Stimulated activated CD4-positive, alpha-beta T cell treated with anti-CD3 and anti-CD28 coated beads, Interleukin-1b, Interleukin-23, amount 100 ng/mL, for 1 hour (primary cell): ENCODE data around the gene CDR2L.
A peak's percentile ranks its signal among the peaks of the same experiment; 100 is the strongest.

Experiments used
- DNase-seq, 2 donors: peaks; one replicate each; pipeline ENCODE4 v3.0.0-alpha.2; 2020; ENCODE audit warnings: low read depth in 2 of 2

Gene CDR2L

GRCh38 chr17:74987418-74987908, at the start of gene CDR2L:
Gene CDR2L (plus strand): TSS chr17:74987632. CDS start chr17:74988044, 412 bp downstream.
- peak; percentile 79 to 90 for DNase-seq

- no peak for DNase-seq
These were observed 49.1 kb upstream of the CDR2L start for GRCh38 chr17:74938194-74938950.

GRCh38 chr17:74939534-74939933, 47.9 kb upstream of the CDR2L start:
- no peak for DNase-seq

GRCh38 chr17:74941128-74941725, 46.2 kb upstream of the CDR2L start:
- DNase-seq, result no peak

GRCh38 chr17:74943808-74944522, 43.5 kb upstream of the CDR2L start:
- DNase-seq, result no peak

- DNase-seq, result no peak
These were observed 41.9 kb upstream of the CDR2L start for GRCh38 chr17:74945543-74945942.

GRCh38 chr17:74946641-74947040, 40.8 kb upstream of the CDR2L start:
- DNase-seq, result no peak

GRCh38 chr17:74947041-74947754, 40.2 kb upstream of the CDR2L start:
- DNase-seq, result no peak

- DNase-seq, result no peak
These were observed 37.8 kb upstream of the CDR2L start for GRCh38 chr17:74949455-74950115.

- no peak for DNase-seq
These were observed 37.2 kb upstream of the CDR2L start for GRCh38 chr17:74950207-74950606.

- no peak for DNase-seq
These were observed 36.4 kb upstream of the CDR2L start for GRCh38 chr17:74951065-74951464.

- no peak for DNase-seq
These were observed 35.6 kb upstream of the CDR2L start for GRCh38 chr17:74951680-74952421.

- DNase-seq, result no peak
These were observed 34.9 kb upstream of the CDR2L start for GRCh38 chr17:74952431-74953133.

GRCh38 chr17:74953134-74953687, 34.2 kb upstream of the CDR2L start:
- no peak for DNase-seq

- no peak for DNase-seq
These were observed 33.3 kb upstream of the CDR2L start for GRCh38 chr17:74954115-74954514.

- DNase-seq, result no peak
These were observed 32.6 kb upstream of the CDR2L start for GRCh38 chr17:74954665-74955421.

GRCh38 chr17:74956093-74956492, 31.3 kb upstream of the CDR2L start:
- DNase-seq, result no peak

GRCh38 chr17:74957935-74958740, 29.3 kb upstream of the CDR2L start:
- peak; percentile 51 to 83 for DNase-seq
